Measurements from ENCODE around the gene RARS2. TPM values are rescaled to one million over a fixed set of nuclear protein-coding genes. Genes with fewer than 3 reads are reported as not detected.

RARS2 gene
- total and polyA plus RNA-seq, 2 donors (not counting 1 experiment from before 2014, with no cell fraction given), result 33.9 to 43.8 TPM

- Histone ChIP-seq H3K79me2 (ENCODE audit: control insufficient read depth, insufficient read depth, low read length) (no peaks in the 10 kb centered on the region), H4K20me1 (ENCODE audit: control insufficient read depth, extremely low read depth, insufficient read depth, low read length) (no peaks in the 10 kb centered on the region), H3K9me3 (ENCODE audit: control insufficient read depth, insufficient read depth, low read depth, low read length) (no peaks in the 10 kb centered on the region), H3K4me2 (ENCODE audit: extremely low read depth, insufficient read depth, low read length) (no peak overlapping the region), H2AFZ (ENCODE audit: low read length) (no peak overlapping the region), H3K9ac (ENCODE audit: insufficient read depth, low read length) (no peak overlapping the region), H3K4me1 (ENCODE audit: control insufficient read depth, extremely low read depth, insufficient read depth, low read length) (no peaks in the 10 kb centered on the region), H3K27me3 (ENCODE audit: control insufficient read depth, insufficient read depth, low read length) (no peaks in the 10 kb centered on the region), H3K36me3 (ENCODE audit: control insufficient read depth, insufficient read depth, low read length) (no peaks in the 10 kb centered on the region), H3K27ac (ENCODE audit: insufficient read depth, low read length) (no peak overlapping the region), H3K4me3 (replicated peaks in 1 of 4; ENCODE audit: control extremely low read depth in 1 of 4, insufficient read depth in 1 of 4, low read depth in 3 of 4, low read length in 4 of 4) (no peak overlapping the region)
- TF ChIP-seq, protein P1, sequence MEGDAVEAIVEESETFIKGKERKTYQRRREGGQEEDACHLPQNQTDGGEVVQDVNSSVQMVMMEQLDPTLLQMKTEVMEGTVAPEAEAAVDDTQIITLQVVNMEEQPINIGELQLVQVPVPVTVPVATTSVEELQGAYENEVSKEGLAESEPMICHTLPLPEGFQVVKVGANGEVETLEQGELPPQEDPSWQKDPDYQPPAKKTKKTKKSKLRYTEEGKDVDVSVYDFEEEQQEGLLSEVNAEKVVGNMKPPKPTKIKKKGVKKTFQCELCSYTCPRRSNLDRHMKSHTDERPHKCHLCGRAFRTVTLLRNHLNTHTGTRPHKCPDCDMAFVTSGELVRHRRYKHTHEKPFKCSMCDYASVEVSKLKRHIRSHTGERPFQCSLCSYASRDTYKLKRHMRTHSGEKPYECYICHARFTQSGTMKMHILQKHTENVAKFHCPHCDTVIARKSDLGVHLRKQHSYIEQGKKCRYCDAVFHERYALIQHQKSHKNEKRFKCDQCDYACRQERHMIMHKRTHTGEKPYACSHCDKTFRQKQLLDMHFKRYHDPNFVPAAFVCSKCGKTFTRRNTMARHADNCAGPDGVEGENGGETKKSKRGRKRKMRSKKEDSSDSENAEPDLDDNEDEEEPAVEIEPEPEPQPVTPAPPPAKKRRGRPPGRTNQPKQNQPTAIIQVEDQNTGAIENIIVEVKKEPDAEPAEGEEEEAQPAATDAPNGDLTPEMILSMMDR (conservative IDR thresholded peaks at IDR 0.05 in 1 of 2, IDR thresholded peaks at IDR 0.05 in 1 of 2; ENCODE audit: low read depth in 1 of 2, low read length in 2 of 2), result no peak
- TF ChIP-seq EZH2 (IDR thresholded peaks at IDR 0.05; ENCODE audit: low read length, missing control alignments), result no peak
- DNase-seq (ENCODE audit: low read depth in 2 of 2), result no peak
Measured at GRCh38 chr6:87608802-87609201, 19.0 kb upstream of the RARS2 start.

DNA sequence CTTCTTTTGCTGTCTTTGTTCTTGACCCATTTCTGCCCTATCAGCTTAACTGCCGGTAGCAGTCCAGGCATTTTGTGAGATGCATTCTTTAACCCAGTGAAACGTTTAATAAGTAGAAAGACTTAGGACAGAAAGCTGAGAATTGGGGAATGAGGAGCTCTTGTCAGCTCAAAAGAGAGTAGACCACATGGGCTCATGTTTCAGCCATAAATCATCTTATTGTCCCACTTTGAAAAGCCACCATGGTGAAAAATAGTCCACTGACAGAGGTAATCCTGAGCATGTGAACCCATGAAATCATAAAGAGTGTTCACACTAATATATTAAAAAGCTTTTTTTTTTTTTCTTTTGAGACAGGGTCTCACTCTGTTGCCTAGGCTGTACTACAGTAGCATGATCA lies 16.4 kb upstream of the RARS2 start:
- Histone ChIP-seq H4K20me1 (ENCODE audit: control insufficient read depth, extremely low read depth, insufficient read depth, low read length) (no peaks in the 10 kb centered on the region), H2AFZ (ENCODE audit: low read length) (no peak overlapping the region), H3K36me3 (ENCODE audit: control insufficient read depth, insufficient read depth, low read length) (no peaks in the 10 kb centered on the region), H3K9me3 (ENCODE audit: control insufficient read depth, insufficient read depth, low read depth, low read length) (no peaks in the 10 kb centered on the region), H3K9ac (ENCODE audit: insufficient read depth, low read length) (no peak overlapping the region), H3K79me2 (ENCODE audit: control insufficient read depth, insufficient read depth, low read length) (no peaks in the 10 kb centered on the region), H3K4me2 (ENCODE audit: extremely low read depth, insufficient read depth, low read length) (no peak overlapping the region), H3K4me1 (ENCODE audit: control insufficient read depth, extremely low read depth, insufficient read depth, low read length) (no peaks in the 10 kb centered on the region), H3K27ac (ENCODE audit: insufficient read depth, low read length) (no peak overlapping the region), H3K4me3 (replicated peaks in 1 of 4; ENCODE audit: control extremely low read depth in 1 of 4, insufficient read depth in 1 of 4, low read depth in 3 of 4, low read length in 4 of 4) (no peak overlapping the region), H3K27me3 (ENCODE audit: control insufficient read depth, insufficient read depth, low read length) (no peaks in the 10 kb centered on the region)
- TF ChIP-seq EZH2 (IDR thresholded peaks at IDR 0.05; ENCODE audit: low read length, missing control alignments), result no peak
- TF ChIP-seq, protein P1 (conservative IDR thresholded peaks at IDR 0.05 in 1 of 2, IDR thresholded peaks at IDR 0.05 in 1 of 2; ENCODE audit: low read depth in 1 of 2, low read length in 2 of 2), result no peak
- DNase-seq (ENCODE audit: low read depth in 2 of 2), result no peak

- H3K4me3 ChIP-seq (replicated peaks in 1 of 4; ENCODE audit: control extremely low read depth in 1 of 4, insufficient read depth in 1 of 4, low read depth in 3 of 4, low read length in 4 of 4), result no peak overlapping the region
- no peaks in the 10 kb centered on the region for H4K20me1 ChIP-seq (ENCODE audit: control insufficient read depth, extremely low read depth, insufficient read depth, low read length)
- no peak overlapping the region for H3K9ac ChIP-seq (ENCODE audit: insufficient read depth, low read length)
- no peaks in the 10 kb centered on the region for H3K27me3 ChIP-seq (ENCODE audit: control insufficient read depth, insufficient read depth, low read length)
- H2AFZ ChIP-seq (ENCODE audit: low read length), result no peak overlapping the region
- no peaks in the 10 kb centered on the region for H3K79me2 ChIP-seq (ENCODE audit: control insufficient read depth, insufficient read depth, low read length)
- no peak for TF ChIP-seq EZH2 (IDR thresholded peaks at IDR 0.05; ENCODE audit: low read length, missing control alignments)
- TF ChIP-seq, protein P1 (conservative IDR thresholded peaks at IDR 0.05 in 1 of 2, IDR thresholded peaks at IDR 0.05 in 1 of 2; ENCODE audit: low read depth in 1 of 2, low read length in 2 of 2), result no peak
- H3K36me3 ChIP-seq (ENCODE audit: control insufficient read depth, insufficient read depth, low read length), result no peaks in the 10 kb centered on the region
- H3K4me2 ChIP-seq (ENCODE audit: extremely low read depth, insufficient read depth, low read length), result no peak overlapping the region
- H3K27ac ChIP-seq (ENCODE audit: insufficient read depth, low read length), result no peak overlapping the region
- H3K4me1 ChIP-seq (ENCODE audit: control insufficient read depth, extremely low read depth, insufficient read depth, low read length), result no peaks in the 10 kb centered on the region
- no peaks in the 10 kb centered on the region for H3K9me3 ChIP-seq (ENCODE audit: control insufficient read depth, insufficient read depth, low read depth, low read length)
- no peak for DNase-seq (ENCODE audit: low read depth in 2 of 2)
Measured at GRCh38 chr6:87600576-87600975, 10.8 kb upstream of the RARS2 start.
